GM19455 (cell line): ENCODE results near the gene THBD.

Source experiments
- ATAC-seq: cut with Tn5 transposase; IDR thresholded peaks from one replicate; pipeline ENCODE4 v1.9.1; 2021; ENCODE audit not compliant: unreplicated experiment

The THBD gene

GRCh38 chr20:23049201-23050075, at the start of gene THBD:
TSS of gene THBD (minus strand) at chr20:23049672. CDS start at chr20:23049504, 168 bp downstream.
- ATAC-seq: no peak

- ATAC-seq: no peak
Measured at GRCh38 chr20:23097636-23098580, 48.4 kb upstream of the THBD start.

DNA sequence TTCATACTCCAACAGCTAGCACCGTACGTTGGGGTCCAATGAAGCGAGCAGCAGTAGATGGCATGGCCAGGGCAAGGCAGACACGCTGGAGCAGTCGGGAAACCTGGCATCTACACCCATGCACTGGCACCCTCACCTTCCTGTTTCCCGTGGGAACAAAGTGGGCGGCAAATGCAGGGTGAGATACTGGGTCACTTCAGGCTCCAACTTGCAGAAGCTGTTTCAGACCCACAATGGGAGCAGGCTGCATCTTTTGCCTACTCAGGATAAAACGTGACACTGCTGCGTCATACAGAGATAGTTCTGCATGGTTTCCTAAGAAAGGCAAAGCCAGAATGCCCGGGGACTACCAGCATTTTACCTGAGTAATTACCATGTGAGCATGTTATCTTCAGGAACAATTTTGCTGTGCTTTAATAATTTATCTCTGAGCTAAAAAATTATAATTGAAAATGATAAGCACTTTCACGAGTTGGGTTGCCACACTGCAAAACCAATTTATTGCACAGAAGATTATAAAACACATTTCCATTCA, 47.6 kb upstream of the THBD start:
- no peak for ATAC-seq

- no peak for ATAC-seq
Measured at GRCh38 chr20:23096097-23096496, 46.6 kb upstream of the THBD start.

DNA sequence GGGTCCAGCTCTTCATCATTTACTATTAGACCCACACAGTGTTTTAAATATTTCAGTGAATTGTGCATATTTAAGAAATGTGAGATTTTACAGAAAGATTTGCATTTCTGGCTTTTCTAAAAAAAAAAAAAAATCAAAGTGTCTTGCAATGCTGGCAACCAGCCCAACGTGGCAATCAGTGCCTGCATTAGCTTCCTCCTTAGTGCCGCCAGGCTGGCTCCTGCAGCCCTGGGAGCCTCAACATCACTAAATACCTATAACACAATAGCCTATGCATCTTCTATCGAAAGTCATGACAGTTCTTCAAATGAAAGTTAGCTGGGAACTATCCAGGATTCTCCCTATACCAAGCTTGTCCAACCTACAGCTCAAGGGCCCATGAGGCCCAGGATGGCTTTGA, 46.0 kb upstream of the THBD start:
- ATAC-seq: no peak

GRCh38 chr20:23094927-23095326, 45.5 kb upstream of the THBD start:
- no peak for ATAC-seq

GRCh38 chr20:23094213-23094896, 44.9 kb upstream of the THBD start:
- ATAC-seq: no peak

DNA sequence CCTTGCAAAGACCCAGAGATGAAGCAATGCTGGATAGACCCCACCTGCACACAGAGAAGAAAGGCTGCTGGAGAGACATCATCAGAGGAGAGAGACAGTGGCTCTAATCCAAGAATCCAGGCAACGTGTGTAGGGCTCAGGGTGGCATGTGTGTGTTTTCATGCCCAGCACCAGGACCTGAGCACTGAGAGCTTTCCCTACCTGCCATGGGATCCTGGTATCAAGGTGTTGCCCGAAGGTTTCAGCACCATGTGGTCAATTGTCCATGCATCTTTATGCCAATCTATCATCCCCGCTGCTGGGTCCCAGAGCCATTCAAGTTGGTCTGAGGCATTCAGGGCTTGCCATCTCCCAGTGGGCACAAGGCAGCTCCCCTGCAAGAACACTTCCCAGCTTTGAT, 44.1 kb upstream of the THBD start:
- no peak for ATAC-seq

DNA sequence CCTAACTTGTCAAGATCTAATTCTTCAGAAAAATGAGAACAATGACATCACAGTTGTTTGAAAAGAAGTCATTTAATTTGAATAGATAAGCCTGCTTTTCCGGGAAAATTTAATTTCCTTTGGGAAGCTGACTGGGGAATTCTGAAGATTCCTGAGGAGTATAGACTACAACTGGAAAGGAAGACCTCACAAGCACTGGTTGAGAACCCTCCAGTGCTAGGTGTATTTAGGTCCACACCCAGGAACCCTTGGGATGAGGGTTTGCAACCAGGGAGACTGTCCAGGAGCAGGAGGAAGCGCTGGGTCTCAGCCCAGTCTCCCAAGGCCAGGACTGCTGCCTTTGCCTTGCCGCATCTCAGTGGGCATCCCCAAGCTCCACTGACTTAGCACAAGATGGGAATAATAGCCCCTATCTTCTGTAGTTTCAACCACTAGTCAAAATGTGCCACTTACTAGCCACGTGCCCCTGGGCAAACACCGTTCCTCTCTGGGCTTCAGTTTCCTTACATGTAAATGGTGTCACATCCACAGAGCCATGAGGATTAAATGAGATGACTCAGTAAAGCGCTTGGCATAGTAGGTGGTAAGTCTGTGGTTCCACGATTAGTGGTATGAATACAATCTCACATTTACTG, 43.5 kb upstream of the THBD start:
- no peak for ATAC-seq

DNA sequence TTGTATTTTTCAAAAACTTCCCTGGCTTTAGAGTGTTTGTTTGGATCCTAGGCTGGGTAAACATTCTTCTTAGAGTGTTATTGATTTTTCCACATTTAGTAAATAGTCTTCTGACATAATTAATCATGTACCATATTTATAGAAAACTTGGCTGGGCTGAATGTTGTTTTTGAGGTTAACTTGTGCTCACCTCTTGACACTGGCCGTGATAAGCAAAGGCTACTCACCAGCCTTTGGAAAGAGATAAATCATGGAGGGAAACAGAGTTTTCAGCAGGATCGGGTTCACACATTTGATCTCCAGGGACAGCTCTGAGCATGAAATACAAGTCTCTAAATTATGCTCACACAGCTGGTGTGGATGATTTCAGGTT, 42.9 kb upstream of the THBD start:
- no peak for ATAC-seq

GRCh38 chr20:23091721-23092383, 42.4 kb upstream of the THBD start:
- ATAC-seq: no peak

DNA sequence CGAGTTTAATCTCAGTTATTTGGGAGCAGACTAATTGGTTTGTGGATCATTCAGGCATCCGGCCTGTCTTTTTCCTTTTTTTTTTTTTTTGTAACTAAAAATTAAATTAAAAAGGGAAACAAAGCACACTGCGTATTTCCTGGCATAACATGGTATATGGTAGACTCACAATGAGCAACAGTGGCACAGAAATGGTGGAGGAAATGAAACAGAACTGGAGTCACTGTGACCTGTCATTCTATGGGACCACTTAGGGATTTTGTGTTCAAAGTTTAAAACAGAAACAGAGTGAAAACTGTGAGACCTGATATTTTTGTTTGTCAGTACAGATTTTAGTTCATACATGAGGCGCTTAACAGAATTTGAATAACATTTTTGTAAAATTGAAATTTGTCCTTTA, 41.4 kb upstream of the THBD start:
- no peak for ATAC-seq

GRCh38 chr20:23090147-23090546, 40.7 kb upstream of the THBD start:
- no peak for ATAC-seq

- ATAC-seq: no peak
Measured at GRCh38 chr20:23088866-23089265, 39.4 kb upstream of the THBD start.

DNA sequence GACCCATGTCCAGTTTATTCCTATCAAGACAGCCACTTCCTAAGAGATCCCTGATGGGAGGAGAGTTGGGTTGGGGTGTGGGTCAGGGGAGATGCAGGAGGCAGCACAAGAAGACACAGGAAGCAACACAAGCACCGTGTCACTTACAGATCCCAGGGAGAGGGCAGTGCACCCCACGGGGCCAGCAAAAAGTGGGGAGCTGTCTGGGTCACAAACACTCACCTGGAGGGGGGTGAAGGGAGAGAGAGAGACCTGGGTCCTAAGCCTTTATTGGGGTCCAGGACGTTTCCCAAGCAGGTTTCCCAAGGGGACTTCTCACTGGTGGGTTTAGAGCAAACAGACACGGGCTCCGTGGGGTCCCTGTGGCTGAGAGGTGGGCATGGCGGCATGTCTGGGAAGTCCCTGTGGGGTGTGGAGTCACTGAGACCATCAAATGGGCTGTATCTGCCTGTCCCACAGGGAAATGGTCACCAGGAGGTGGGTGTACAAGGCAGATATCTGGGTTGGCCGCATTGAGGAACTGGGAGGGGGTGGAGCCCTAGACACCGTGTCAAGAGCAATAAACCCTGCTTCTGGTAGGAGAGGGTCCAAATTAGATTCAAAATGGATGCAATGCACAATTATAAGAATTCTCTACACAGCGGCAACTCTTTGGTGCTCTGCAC, 38.2 kb upstream of the THBD start:
- ATAC-seq: no peak

DNA sequence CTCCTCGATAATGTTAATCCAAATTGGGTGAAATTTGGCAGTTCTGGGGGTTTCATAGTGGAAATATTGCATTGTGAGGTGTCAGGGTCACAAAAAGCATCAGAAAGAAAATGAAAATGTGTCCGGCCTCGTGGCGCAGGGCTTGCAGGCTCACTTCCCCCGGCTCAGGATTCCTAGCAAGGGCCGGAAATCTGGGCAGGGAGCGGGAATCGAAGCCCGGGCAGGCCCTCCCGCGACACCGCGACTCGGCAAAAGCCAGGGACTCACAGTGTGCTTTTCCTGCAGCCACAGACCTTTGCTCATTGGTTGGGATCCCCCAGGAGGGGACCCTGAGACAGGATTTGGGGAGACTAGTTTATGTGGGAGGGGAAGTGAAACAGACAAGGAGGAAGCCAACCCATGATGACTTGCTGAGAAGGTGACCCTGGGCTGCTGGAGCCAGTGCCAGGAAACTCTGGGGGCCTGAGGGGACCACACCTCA, 37.5 kb upstream of the THBD start:
- ATAC-seq: no peak

- ATAC-seq: no peak
Measured at GRCh38 chr20:23086056-23086566, 36.6 kb upstream of the THBD start, which contains the start of gene CD93. TSS of gene CD93 (minus strand) at chr20:23086324. CDS start at chr20:23086192, 132 bp downstream.

GRCh38 chr20:23085436-23086055, 36.1 kb upstream of the THBD start:
- ATAC-seq: no peak
